IMR-90 (cell line): ENCODE data around the gene TNP1. TPM values are rescaled to one million over a fixed set of nuclear protein-coding genes. Genes with fewer than 3 reads are reported as not detected.

Source experiments
- ATAC-seq: fragments of 200-7000 bp; cut with Tn5 transposase; 2 replicates; pipeline ENCODE4 v1.9.1; 2020; ENCODE audit warnings: low read depth, mild to moderate bottlenecking, moderate library complexity
- BruUV-seq: library from RNA; stranded (reverse); fragments of 400-500 nt; replicated peaks from 2 replicates; lab custom pipeline; 2021; lab: Mats Ljungman, UMichigan
- CTCF ChIA-PET: fragments of 300-600 bp; formaldehyde crosslinking; extraction: SDS; loops from one replicate; lab custom pipeline; 2021; ENCODE audit warnings: antibody characterized with exemption; lab: Yijun Ruan, JAX
- POLR2A ChIA-PET: fragments of 300-600 bp; sonication (Branson Sonifier 250); formaldehyde crosslinking; loops from one replicate; lab custom pipeline; 2022; ENCODE audit warnings: antibody characterized with exemption; ENCODE audit not compliant: unreplicated experiment; lab: Charles Lee
- DNase-seq: peaks from one replicate; pipeline ENCODE4 v3.0.0; 2013
- H2AFZ ChIP-seq: replicated peaks from 2 replicates; pipeline ENCODE3; 2013; ENCODE audit warnings: low read length, mild to moderate bottlenecking; ENCODE audit not compliant: poor library complexity
- H2AK5ac ChIP-seq: 2 replicates; pipeline ENCODE4 v1.6.1; 2013; ENCODE audit warnings: low read depth, low read length, inconsistent platforms
- H2AK9ac ChIP-seq: replicated peaks from 2 replicates; pipeline ENCODE3; 2013; ENCODE audit warnings: mild to moderate bottlenecking, low read depth, low read length, moderate library complexity; ENCODE audit not compliant: poor library complexity
- H2BK120ac ChIP-seq: 2 replicates; pipeline ENCODE4 v1.6.1; 2013; ENCODE audit warnings: low read depth, low read length, inconsistent platforms
- H2BK15ac ChIP-seq: 3 replicates; pipeline ENCODE4 v1.6.1; 2013; ENCODE audit warnings: low read depth, low read length, inconsistent platforms
- H2BK20ac ChIP-seq: 2 replicates; pipeline ENCODE4 v1.6.1; 2013; ENCODE audit warnings: low read depth, mild to moderate bottlenecking, inconsistent platforms, low read length, moderate library complexity
- H2BK5ac ChIP-seq: 2 replicates; pipeline ENCODE4 v1.6.1; 2013; ENCODE audit warnings: mild to moderate bottlenecking, low read depth, low read length, inconsistent platforms; ENCODE audit not compliant: poor library complexity, severe bottlenecking
- H3K14ac ChIP-seq: replicated peaks from 2 replicates; pipeline ENCODE4 v1.6.1; 2013; ENCODE audit warnings: low read depth, low read length, inconsistent platforms
- H3K18ac ChIP-seq: 2 replicates; pipeline ENCODE4 v1.6.1; 2013; ENCODE audit warnings: low read depth, low read length, control low read depth
- H3K23ac ChIP-seq: 2 replicates; pipeline ENCODE4 v1.6.1; 2013; ENCODE audit warnings: low read depth, low read length, inconsistent platforms
- H3K27ac ChIP-seq: 2 replicates; pipeline ENCODE4 v1.5.1; 2013; ENCODE audit warnings: mild to moderate bottlenecking, control low read depth, low read length; ENCODE audit not compliant: insufficient read depth
- H3K27me3 ChIP-seq: 2 replicates; pipeline ENCODE4 v1.6.1; 2013; ENCODE audit warnings: low read length; ENCODE audit not compliant: control insufficient read depth, insufficient read depth
- H3K36me3 ChIP-seq: 2 replicates; pipeline ENCODE4 v1.6.1; 2013; ENCODE audit warnings: low read length, mixed read lengths; ENCODE audit not compliant: control insufficient read depth, insufficient read depth
- H3K4ac ChIP-seq: 2 replicates; pipeline ENCODE4 v1.6.1; 2013; ENCODE audit warnings: low read depth, low read length, inconsistent platforms
- H3K4me1 ChIP-seq: 2 replicates; pipeline ENCODE4 v1.6.1; 2013; ENCODE audit warnings: low read length, mixed read lengths; ENCODE audit not compliant: control insufficient read depth, insufficient read depth
- H3K4me2 ChIP-seq: 2 replicates; pipeline ENCODE4 v1.6.1; 2013; ENCODE audit warnings: low read depth, mild to moderate bottlenecking, control low read depth, low read length, moderate library complexity
- H3K4me3 ChIP-seq: 2 replicates; pipeline ENCODE4 v1.5.1; 2013; ENCODE audit warnings: low read depth, mild to moderate bottlenecking, control low read depth, low read length, moderate library complexity; ENCODE audit not compliant: insufficient read depth
- H3K56ac ChIP-seq: 2 replicates; pipeline ENCODE4 v1.6.1; 2013; ENCODE audit warnings: low read length, inconsistent platforms; ENCODE audit not compliant: insufficient read depth; ENCODE audit errors: extremely low read depth
- H3K79me1 ChIP-seq, 2 experiments: 2 replicates each; pipeline ENCODE4 v1.6.1; 2013; ENCODE audit warnings: low read length in 2 of 2, inconsistent platforms in 1 of 2, low read depth in 1 of 2
- H3K9ac ChIP-seq: 2 replicates; pipeline ENCODE4 v1.6.1; 2013; ENCODE audit warnings: low read depth, low read length, control low read depth
- H3K9me1 ChIP-seq: 2 replicates; pipeline ENCODE4 v1.6.1; 2013; ENCODE audit warnings: low read length, inconsistent platforms; ENCODE audit not compliant: insufficient read depth
- H3K9me3 ChIP-seq: 2 replicates; pipeline ENCODE4 v1.6.1; 2013; ENCODE audit warnings: low read length; ENCODE audit not compliant: control insufficient read depth, insufficient read depth
- H4K20me1 ChIP-seq: 2 replicates; pipeline ENCODE4 v1.6.1; 2013; ENCODE audit warnings: low read length, inconsistent platforms; ENCODE audit not compliant: insufficient read depth
- H4K5ac ChIP-seq: 2 replicates; pipeline ENCODE4 v1.6.1; 2013; ENCODE audit warnings: mild to moderate bottlenecking, low read depth, low read length, control low read depth
- H4K8ac ChIP-seq, 2 experiments: 2 replicates each; pipeline ENCODE4 v1.6.1; 2013; ENCODE audit warnings: low read depth in 2 of 2, low read length in 2 of 2, control low read depth in 1 of 2, inconsistent platforms in 1 of 2
- H4K91ac ChIP-seq: 2 replicates; pipeline ENCODE4 v1.6.1; 2013; ENCODE audit warnings: low read depth, low read length, inconsistent platforms; ENCODE audit not compliant: insufficient read depth
- BHLHE40 ChIP-seq: fragments of 150-350 bp; IDR thresholded peaks from 2 replicates; pipeline ENCODE4 v1.6.1; 2016; ENCODE audit warnings: mild to moderate bottlenecking, low read depth, low read length
- CEBPB ChIP-seq: IDR thresholded peaks from 2 replicates; pipeline ENCODE4 v1.6.1; 2012; ENCODE audit warnings: low read depth, low read length, improper control_type of control experiment
- CHD1 ChIP-seq: IDR thresholded peaks from 2 replicates; pipeline ENCODE4 v1.6.1; 2012; ENCODE audit warnings: low read depth, low read length, improper control_type of control experiment
- ELK1 ChIP-seq: fragments of 150-350 bp; IDR thresholded peaks from 2 replicates; pipeline ENCODE4 v1.6.1; 2016; ENCODE audit warnings: low read depth, mild to moderate bottlenecking, low read length, moderate library complexity, borderline replicate concordance
- FOS ChIP-seq: fragments of 150-350 bp; IDR thresholded peaks from 2 replicates; pipeline ENCODE4 v1.6.1; 2016; ENCODE audit warnings: low read depth, low read length
- MAFK ChIP-seq: IDR thresholded peaks from 2 replicates; pipeline ENCODE4 v1.6.1; 2012; ENCODE audit warnings: low read depth, low read length, improper control_type of control experiment
- MAZ ChIP-seq: IDR thresholded peaks from 2 replicates; pipeline ENCODE4 v1.6.1; 2012; ENCODE audit warnings: low read depth, mild to moderate bottlenecking, low read length, improper control_type of control experiment, moderate library complexity, borderline replicate concordance
- MXI1 ChIP-seq: IDR thresholded peaks from 2 replicates; pipeline ENCODE4 v1.6.1; 2012; ENCODE audit warnings: low read depth, mild to moderate bottlenecking, low read length, moderate library complexity, borderline replicate concordance
- NFE2L2 ChIP-seq: fragments of 150-350 bp; IDR thresholded peaks from 2 replicates; pipeline ENCODE4 v1.6.1; 2016; ENCODE audit warnings: low read depth, mild to moderate bottlenecking, low read length
- POLR2A ChIP-seq: IDR thresholded peaks from 2 replicates; pipeline ENCODE4 v1.6.1; 2012; ENCODE audit warnings: mild to moderate bottlenecking, low read depth, low read length
- RAD21 ChIP-seq: IDR thresholded peaks from 2 replicates; pipeline ENCODE4 v1.6.1; 2012; ENCODE audit warnings: low read length, improper control_type of control experiment
- RCOR1 ChIP-seq: IDR thresholded peaks from 2 replicates; pipeline ENCODE4 v1.6.1; 2012; ENCODE audit warnings: mild to moderate bottlenecking, low read length, improper control_type of control experiment; ENCODE audit not compliant: insufficient replicate concordance
- RFX5 ChIP-seq: IDR thresholded peaks from 2 replicates; pipeline ENCODE4 v1.8.0; 2012; ENCODE audit warnings: low read depth, mild to moderate bottlenecking, low read length, moderate library complexity
- SMC3 ChIP-seq: fragments of 150-350 bp; IDR thresholded peaks from 2 replicates; pipeline ENCODE4 v1.6.1; 2016; ENCODE audit warnings: low read depth, mild to moderate bottlenecking, antibody characterized with exemption, low read length, moderate library complexity
- USF2 ChIP-seq: fragments of 150-350 bp; IDR thresholded peaks from 2 replicates; pipeline ENCODE4 v1.6.1; 2017; ENCODE audit warnings: mild to moderate bottlenecking, antibody characterized with exemption, low read length, low read depth
- dilution Hi-C: fragments of 300-500 bp; cut with HindIII; formaldehyde crosslinking; loops from one replicate; pipeline ENCODE4 v1.14.3; 2018; ENCODE audit warnings: low sequenced_read_pairs; ENCODE audit not compliant: unreplicated experiment
- in situ Hi-C: fragments of 300-500 bp; cut with MboI; formaldehyde crosslinking; loops from 3 replicates; pipeline ENCODE4 v1.14.3; 2019; ENCODE audit warnings: low sequenced_read_pairs, inconsistent platforms, mixed read lengths
- intact Hi-C: fragments of 100-400 bp; cut with micrococcal nuclease; formaldehyde crosslinking; loops from 2 replicates; pipeline ENCODE4 v1.10.0; 2022
- polyA plus RNA-seq, 3 experiments: library from polyadenylated mRNA; depleted of rRNA; stranded (reverse); fragments of >200 nt; gene quantifications; 2 replicates each; pipeline ENCODE4 v1.2.3, GENCODE V29; 2012; ENCODE audit warnings: low replicate concordance in 1 of 3
- total RNA-seq: library from RNA; depleted of rRNA; stranded (reverse); fragments of >200 nt; gene quantifications from 2 replicates; pipeline ENCODE4 v1.2.3, GENCODE V29; 2012
- TF ChIP-seq, protein P1 (sequence below): conservative IDR thresholded peaks from 2 replicates; pipeline ENCODE4 v1.5.1; 2012; ENCODE audit warnings: mild to moderate bottlenecking, low read depth, low read length, improper control_type of control experiment

The TNP1 gene
- total and polyA plus RNA-seq, 2 of the 4 experiments (the other 2 are of a cell fraction) = not detected

- Histone ChIP-seq H3K4me3 (no peak overlapping the region), H3K18ac (no peak overlapping the region), H3K36me3 (no peaks in the 10 kb centered on the region), H4K91ac (no peak overlapping the region), H4K8ac (no peak overlapping the region), H3K27me3 (no peaks in the 10 kb centered on the region), H3K9me1 (no peaks in the 10 kb centered on the region), H3K9me3 (peaks cover 2% of the 10 kb centered on the region), H4K20me1 (no peaks in the 10 kb centered on the region), H3K79me1 (no peaks in the 10 kb centered on the region), H2AK9ac (no peak overlapping the region), H3K9ac (no peak overlapping the region), H4K5ac (no peak overlapping the region), H2BK15ac (no peak overlapping the region), H3K56ac (no peak overlapping the region), H3K4me2 (no peak overlapping the region), H2BK20ac (no peak overlapping the region), H3K27ac (no peak overlapping the region), H2BK5ac (no peak overlapping the region), H3K14ac (no peak overlapping the region), H2BK120ac (no peak overlapping the region), H2AK5ac (no peak overlapping the region), H3K4ac (no peak overlapping the region), H3K4me1 (no peaks in the 10 kb centered on the region; the same call in 1 of the 2 replicates), H2AFZ (no peak overlapping the region), H3K23ac (no peak overlapping the region)
- no peak for DNase-seq
- dilution Hi-C loops (no loop called here), in situ Hi-C loops (no loop called here), intact Hi-C loops (no loop called here)
- ChIA-PET CTCF (no interaction called here), POLR2A (no interaction called here)
- BruUV-seq = no TSS peak
- TF ChIP-seq CEBPB = no peak
- TF ChIP-seq SMC3 = no peak
- no peak for TF ChIP-seq ELK1
- TF ChIP-seq, protein P1, sequence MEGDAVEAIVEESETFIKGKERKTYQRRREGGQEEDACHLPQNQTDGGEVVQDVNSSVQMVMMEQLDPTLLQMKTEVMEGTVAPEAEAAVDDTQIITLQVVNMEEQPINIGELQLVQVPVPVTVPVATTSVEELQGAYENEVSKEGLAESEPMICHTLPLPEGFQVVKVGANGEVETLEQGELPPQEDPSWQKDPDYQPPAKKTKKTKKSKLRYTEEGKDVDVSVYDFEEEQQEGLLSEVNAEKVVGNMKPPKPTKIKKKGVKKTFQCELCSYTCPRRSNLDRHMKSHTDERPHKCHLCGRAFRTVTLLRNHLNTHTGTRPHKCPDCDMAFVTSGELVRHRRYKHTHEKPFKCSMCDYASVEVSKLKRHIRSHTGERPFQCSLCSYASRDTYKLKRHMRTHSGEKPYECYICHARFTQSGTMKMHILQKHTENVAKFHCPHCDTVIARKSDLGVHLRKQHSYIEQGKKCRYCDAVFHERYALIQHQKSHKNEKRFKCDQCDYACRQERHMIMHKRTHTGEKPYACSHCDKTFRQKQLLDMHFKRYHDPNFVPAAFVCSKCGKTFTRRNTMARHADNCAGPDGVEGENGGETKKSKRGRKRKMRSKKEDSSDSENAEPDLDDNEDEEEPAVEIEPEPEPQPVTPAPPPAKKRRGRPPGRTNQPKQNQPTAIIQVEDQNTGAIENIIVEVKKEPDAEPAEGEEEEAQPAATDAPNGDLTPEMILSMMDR = no peak
- no peak for TF ChIP-seq CHD1
- no peak for TF ChIP-seq MXI1
- no peak for TF ChIP-seq USF2
- TF ChIP-seq MAZ = no peak
- no peak for TF ChIP-seq RFX5
- TF ChIP-seq MAFK = no peak
- no peak for TF ChIP-seq RCOR1
- no peak for TF ChIP-seq NFE2L2
- no peak for TF ChIP-seq RAD21
- TF ChIP-seq POLR2A = no peak
- no peak for TF ChIP-seq FOS
- TF ChIP-seq BHLHE40 = no peak
- ATAC-seq = no peak
Measured at GRCh38 chr2:216900406-216900805, 40.5 kb upstream of the TNP1 start.
